GM12878 (cell line): ENCODE results near the gene PARP16. TPM values are rescaled to one million over a fixed set of nuclear protein-coding genes. Genes with fewer than 3 reads are reported as not detected.

Experiments
- ATAC-seq: fragments of 200-7000 bp; cut with Tn5 transposase; 3 replicates; pipeline ENCODE4 v1.9.1; 2020; ENCODE audit warnings: mild to moderate bottlenecking, moderate library complexity
- BruUV-seq: library from RNA; stranded (reverse); fragments of 400-500 nt; replicated peaks from 2 replicates; lab custom pipeline; 2021; lab: Mats Ljungman, UMichigan
- CTCF ChIA-PET: fragments of 300-600 bp; sonication (Branson Sonifier 250); formaldehyde crosslinking; extraction: SDS; loops from one replicate; lab custom pipeline; 2021; ENCODE audit warnings: inconsistent platforms; lab: Yijun Ruan, JAX
- POLR2A ChIA-PET: fragments of 350-600 bp; formaldehyde crosslinking; extraction: SDS; loops from one replicate; lab custom pipeline; 2021; ENCODE audit warnings: inconsistent platforms; lab: Charles Lee
- RAD21 ChIA-PET: fragments of 300-600 bp; sonication (Branson Sonifier 250); formaldehyde crosslinking; loops from one replicate; lab custom pipeline; 2023; ENCODE audit warnings: antibody characterized with exemption; ENCODE audit not compliant: unreplicated experiment; lab: Charles Lee
- SMC1A ChIA-PET: fragments of 300-600 bp; sonication (Branson Sonifier 250); formaldehyde crosslinking; loops from one replicate; lab custom pipeline; 2023; ENCODE audit not compliant: unreplicated experiment, uncharacterized antibody; lab: Charles Lee
- DNase-seq: peaks from one replicate; pipeline ENCODE4 v3.0.0-alpha.2; 2011; ENCODE audit warnings: low read depth, low spot score
- FAIRE-seq: peaks from 3 replicates; lab custom pipeline; 2011; peaks lifted over from hg19 to GRCh38; lab: Jason Lieb, UNC
- H2AFZ ChIP-seq: 2 replicates; pipeline ENCODE4 v1.6.0; 2011; ENCODE audit warnings: low read depth, low read length, control low read depth; ENCODE audit not compliant: control insufficient read depth
- H3K27ac ChIP-seq: 2 replicates; pipeline ENCODE4 v1.5.1; 2011; ENCODE audit warnings: control low read depth; ENCODE audit not compliant: control insufficient read depth, insufficient read depth
- H3K27me3 ChIP-seq, 2 experiments: replicated peaks in 1 of 2; 2 replicates each; pipeline versions ENCODE4 v1.6.0 to v1.6.1; 2011; ENCODE audit warnings: low read length in 1 of 2; ENCODE audit not compliant: control insufficient read depth in 2 of 2, insufficient read depth in 2 of 2
- H3K36me3 ChIP-seq, 2 experiments: 2 replicates each; pipeline ENCODE4 v1.5.1; 2011; ENCODE audit warnings: low read length in 1 of 2; ENCODE audit not compliant: control insufficient read depth in 2 of 2, insufficient read depth in 2 of 2
- H3K4me1 ChIP-seq: 2 replicates; pipeline ENCODE4 v1.6.1; 2011; ENCODE audit warnings: mild to moderate bottlenecking, low read length, moderate library complexity, mixed read lengths; ENCODE audit not compliant: control insufficient read depth, insufficient read depth
- H3K4me2 ChIP-seq: 2 replicates; pipeline ENCODE4 v1.6.0; 2011; ENCODE audit warnings: control low read depth; ENCODE audit not compliant: control insufficient read depth, insufficient read depth
- H3K4me3 ChIP-seq: fragments of 200-600 bp; sonication (generic); 2 replicates; pipeline ENCODE4 v1.5.1; 2016
- H3K79me2 ChIP-seq: 2 replicates; pipeline ENCODE4 v1.6.0; 2011; ENCODE audit warnings: low read length; ENCODE audit not compliant: control insufficient read depth, insufficient read depth
- H3K9ac ChIP-seq: 2 replicates; pipeline ENCODE4 v1.8.0; 2011; ENCODE audit warnings: low read length, control low read depth, mixed read lengths; ENCODE audit not compliant: control insufficient read depth, insufficient read depth
- H3K9me3 ChIP-seq: replicated peaks from 3 replicates; pipeline ENCODE4 v1.5.1; 2011; ENCODE audit warnings: mild to moderate bottlenecking, low read length; ENCODE audit not compliant: control insufficient read depth, insufficient read depth
- H4K20me1 ChIP-seq: 2 replicates; pipeline ENCODE4 v1.6.0; 2011; ENCODE audit not compliant: control insufficient read depth, insufficient read depth
- DPF2 ChIP-seq: fragments of 450-650 bp; IDR thresholded peaks from 2 replicates; pipeline ENCODE4 v1.6.1; 2017; ENCODE audit warnings: mild to moderate bottlenecking
- IRF3 ChIP-seq: fragments of 450-650 bp; IDR thresholded peaks from 2 replicates; pipeline ENCODE4 v1.6.1; 2014; ENCODE audit warnings: mild to moderate bottlenecking
- IRF4 ChIP-seq: IDR thresholded peaks from 2 replicates; pipeline ENCODE4 v1.6.1; 2011; ENCODE audit warnings: low read depth, low read length
- SIN3A ChIP-seq: IDR thresholded peaks from 2 replicates; pipeline ENCODE4 v1.6.1; 2012; ENCODE audit warnings: low read depth, low read length, improper control_type of control experiment
- WGBS: methylation state at CpG from one replicate; pipeline ENCODE4 v1.1.6; 2016; ENCODE audit warnings: low lambda C conversion rate; ENCODE audit not compliant: insufficient replicate concordance, insufficient coverage; ENCODE audit errors: missing lambda C conversion rate; 5-methylcytosine and 5-hydroxymethylcytosine counted together
- in situ Hi-C: fragments of 300-500 bp; cut with MboI; formaldehyde crosslinking; loops from 9 replicates; pipeline ENCODE4 v1.14.3; 2018; ENCODE audit warnings: mixed read lengths
- intact Hi-C: fragments of 100-400 bp; cut with micrococcal nuclease; formaldehyde crosslinking; loops from one replicate; pipeline ENCODE4 v1.14.2; 2022; ENCODE audit not compliant: unreplicated experiment
- polyA plus RNA-seq, 11 experiments: library from polyadenylated mRNA; depleted of rRNA in 4 of 11; unstranded in 6 of 11; stranded (reverse) in 5 of 11; fragments of >200 nt; fragmentation: Nextera tagmentation in 4 of 11; fragmentation: Illumina TruSeq in 1 of 11; extraction: Ambion mirVana in 4 of 11; extraction: Trizol in 1 of 11; gene quantifications; 1 replicate in 1 of 11; 2 replicates in 10 of 11; pipeline versions ENCODE4 v1.2.1 to v1.2.3, GENCODE V29; 2011 to 2016; ENCODE audit warnings: inconsistent platforms in 2 of 11, missing spikeins in 2 of 11, low read depth in 1 of 11
- total RNA-seq, 4 experiments: library from RNA; depleted of rRNA in 3 of 4; stranded (reverse); fragments of >200 nt in 3 of 4; fragmentation: Illumina TruSeq in 1 of 4; extraction: Trizol in 1 of 4; gene quantifications; 2 replicates each; pipeline versions ENCODE4 v1.2.1 to v1.2.3, GENCODE V29; 2013 to 2021
- TF ChIP-seq, protein P1 (sequence below): IDR thresholded peaks from 2 replicates; pipeline ENCODE4 v1.6.1; 2011; ENCODE audit warnings: low read depth, mild to moderate bottlenecking, low read length, moderate library complexity, borderline replicate concordance; ENCODE audit errors: extremely low read depth

PARP16 gene
- total and polyA plus RNA-seq, 10 of the 15 experiments (the other 5 are each of a cell fraction or from before 2014, with no cell fraction given): 4.9 to 15.7 (median 9.9) TPM

- intact Hi-C loops: no loop called here
- Histone ChIP-seq H3K9me3 (no peaks in the 10 kb centered on the region), H3K4me3 (no peak overlapping the region), H3K27ac (no peak overlapping the region), H3K27me3 (no peaks in the 10 kb centered on the region)
- TF ChIP-seq IRF3 (no peak), DPF2 (no peak), IRF4 (no peak), SIN3A (no peak)
- TF ChIP-seq, protein P1, sequence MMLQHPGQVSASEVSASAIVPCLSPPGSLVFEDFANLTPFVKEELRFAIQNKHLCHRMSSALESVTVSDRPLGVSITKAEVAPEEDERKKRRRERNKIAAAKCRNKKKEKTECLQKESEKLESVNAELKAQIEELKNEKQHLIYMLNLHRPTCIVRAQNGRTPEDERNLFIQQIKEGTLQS: no peak
- TF ChIP-seq, all 136 proteins: peak for 0
- no peak overlapping the region for H3K4me2 ChIP-seq
- ChIA-PET CTCF (interaction anchor here (2.3 kb wide), 1 partner anchor 8 kb away, joined by 7 read pairs; no protein-coding TSS in a partner anchor), RAD21 (no interaction called here), SMC1A (interaction anchor here (1.0 kb wide), 1 partner anchor 8 kb away, joined by 3 read pairs; no protein-coding TSS in a partner anchor), POLR2A (interaction anchor here (1.1 kb wide), 1 partner anchor 8 kb away, joined by 3 read pairs; no protein-coding TSS in a partner anchor)
- BruUV-seq: no TSS peak
- no peak for DNase-seq
- no peaks in the 10 kb centered on the region; the same call in 1 of the 2 replicates for H3K79me2 ChIP-seq
- H3K36me3 ChIP-seq: no peaks in the 10 kb centered on the region
- H4K20me1 ChIP-seq: no peaks in the 10 kb centered on the region
- 85% methylated on average over 6 of the region's 7 CpGs for WGBS
- in situ Hi-C loops: no loop called here
- no peak overlapping the region for H2AFZ ChIP-seq
- no peak for FAIRE-seq
- no peak overlapping the region for H3K9ac ChIP-seq
- peaks cover 14% of the 10 kb centered on the region for H3K4me1 ChIP-seq
- ATAC-seq: no peak
Measured at GRCh38 chr15:65289261-65289854, 2.7 kb upstream of the PARP16 start.
